ENCODE data around the gene NHS.

- TF ChIP-seq, protein P1, sequence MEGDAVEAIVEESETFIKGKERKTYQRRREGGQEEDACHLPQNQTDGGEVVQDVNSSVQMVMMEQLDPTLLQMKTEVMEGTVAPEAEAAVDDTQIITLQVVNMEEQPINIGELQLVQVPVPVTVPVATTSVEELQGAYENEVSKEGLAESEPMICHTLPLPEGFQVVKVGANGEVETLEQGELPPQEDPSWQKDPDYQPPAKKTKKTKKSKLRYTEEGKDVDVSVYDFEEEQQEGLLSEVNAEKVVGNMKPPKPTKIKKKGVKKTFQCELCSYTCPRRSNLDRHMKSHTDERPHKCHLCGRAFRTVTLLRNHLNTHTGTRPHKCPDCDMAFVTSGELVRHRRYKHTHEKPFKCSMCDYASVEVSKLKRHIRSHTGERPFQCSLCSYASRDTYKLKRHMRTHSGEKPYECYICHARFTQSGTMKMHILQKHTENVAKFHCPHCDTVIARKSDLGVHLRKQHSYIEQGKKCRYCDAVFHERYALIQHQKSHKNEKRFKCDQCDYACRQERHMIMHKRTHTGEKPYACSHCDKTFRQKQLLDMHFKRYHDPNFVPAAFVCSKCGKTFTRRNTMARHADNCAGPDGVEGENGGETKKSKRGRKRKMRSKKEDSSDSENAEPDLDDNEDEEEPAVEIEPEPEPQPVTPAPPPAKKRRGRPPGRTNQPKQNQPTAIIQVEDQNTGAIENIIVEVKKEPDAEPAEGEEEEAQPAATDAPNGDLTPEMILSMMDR (IDR thresholded peaks at IDR 0.05): no peak
- no peak for TF ChIP-seq POLR2A (IDR thresholded peaks at IDR 0.05)
Measured at GRCh38 chrX:17500145-17500579, 125.2 kb downstream of the NHS start.
